NCI-H2227 treated with DMSO at 0.1 percent for 48 hours (cell line): ENCODE measurements around the gene POTEB2.
"Not testable (repeated sequence)": the region's sequence is repeated elsewhere in the genome, so short reads cannot be mapped to it uniquely, and the experiment has no call there.

Experiments
- DNase-seq: peaks from one replicate; lab custom pipeline; 2025; lab: John Stamatoyannopoulos, UW

POTEB2 gene

GRCh38 chr15:20866214-20866613 lies at the start of gene POTEB2:
Gene POTEB2, minus strand, starts transcription at chr15:20866314. Its CDS starts 33 bp downstream, at chr15:20866281.
- not testable (repeated sequence) for DNase-seq

- DNase-seq = not testable (repeated sequence)
These were observed 13.8 kb upstream of the POTEB2 start for GRCh38 chr15:20879916-20880315.

GRCh38 chr15:20878464-20878863 lies 12.3 kb upstream of the POTEB2 start:
- DNase-seq = not testable (repeated sequence)

GRCh38 chr15:20877819-20878218 lies 11.7 kb upstream of the POTEB2 start:
- not testable (repeated sequence) for DNase-seq
